NT2/D1 (cell line): ENCODE measurements around the gene GTPBP6.

Source experiments
- YY1 ChIP-seq: IDR thresholded peaks from 2 replicates; pipeline ENCODE4 v1.6.1; 2011; ENCODE audit not compliant: insufficient read length, insufficient read depth
- ZNF274 ChIP-seq: IDR thresholded peaks from 2 replicates; pipeline ENCODE4 v1.6.1; 2011; ENCODE audit warnings: mild to moderate bottlenecking, low read depth, low read length

- TF ChIP-seq YY1 (no peak), ZNF274 (no peak)
Measured at GRCh38 chrX:276581-277201, 41.9 kb downstream of the GTPBP6 start.
